NT2/D1 (cell line): ENCODE results near the gene ANKRD39.
"Not testable (repeated sequence)": the region's sequence is repeated elsewhere in the genome, so short reads cannot be mapped to it uniquely, and the experiment has no call there.

Experiments
- DNase-seq: peaks from one replicate; pipeline ENCODE4 v3.0.0-alpha.2; 2011; ENCODE audit warnings: low read depth, low spot score
- H3K27me3 ChIP-seq: 2 replicates; pipeline ENCODE4 v1.6.0; 2011; ENCODE audit warnings: mild to moderate bottlenecking; ENCODE audit not compliant: insufficient read length, insufficient read depth
- H3K36me3 ChIP-seq: 2 replicates; pipeline ENCODE4 v1.6.1; 2011; ENCODE audit warnings: mild to moderate bottlenecking, low read length, mixed read lengths; ENCODE audit not compliant: insufficient read depth, insufficient read length
- H3K4me1 ChIP-seq: 2 replicates; pipeline ENCODE4 v1.5.1; 2011; ENCODE audit not compliant: insufficient read depth, insufficient read length
- H3K4me3 ChIP-seq: 2 replicates; pipeline ENCODE4 v1.5.1; 2011; ENCODE audit warnings: low read depth; ENCODE audit not compliant: insufficient read length
- H3K9ac ChIP-seq: 2 replicates; pipeline ENCODE4 v1.6.0; 2011; ENCODE audit warnings: low read depth; ENCODE audit not compliant: insufficient read length
- H3K9me3 ChIP-seq: 2 replicates; pipeline ENCODE4 v1.5.1; 2011; ENCODE audit warnings: mild to moderate bottlenecking, low read length; ENCODE audit not compliant: insufficient read depth
- SUZ12 ChIP-seq: IDR thresholded peaks from 2 replicates; pipeline ENCODE4 v1.6.1; 2011; ENCODE audit not compliant: insufficient read length, insufficient read depth; ENCODE audit errors: extremely low read depth
- YY1 ChIP-seq: IDR thresholded peaks from 2 replicates; pipeline ENCODE4 v1.6.1; 2011; ENCODE audit not compliant: insufficient read length, insufficient read depth
- ZNF274 ChIP-seq: IDR thresholded peaks from 2 replicates; pipeline ENCODE4 v1.6.1; 2011; ENCODE audit warnings: mild to moderate bottlenecking, low read depth, low read length

Gene ANKRD39

GRCh38 chr2:96891591-96892333 is 33.9 kb upstream of the ANKRD39 start:
- TF ChIP-seq SUZ12 (no peak), ZNF274 (no peak), YY1 (no peak)
- H3K4me1 ChIP-seq = peaks cover 29% of the 10 kb centered on the region
- no peak overlapping the region for H3K9ac ChIP-seq
- DNase-seq = no peak
- no peaks in the 10 kb centered on the region for H3K9me3 ChIP-seq
- peaks cover 4% of the 10 kb centered on the region for H3K27me3 ChIP-seq
- H3K36me3 ChIP-seq = no peaks in the 10 kb centered on the region
- no peak overlapping the region for H3K4me3 ChIP-seq

- no peak for TF ChIP-seq ZNF274
- TF ChIP-seq YY1 = no peak
- TF ChIP-seq SUZ12 = no peak
- Histone ChIP-seq H3K9ac (no peak overlapping the region), H3K36me3 (no peaks in the 10 kb centered on the region), H3K4me1 (peaks cover 35% of the 10 kb centered on the region), H3K4me3 (no peak overlapping the region), H3K9me3 (no peaks in the 10 kb centered on the region), H3K27me3 (peaks cover 4% of the 10 kb centered on the region)
- DNase-seq = no peak
Observed at GRCh38 chr2:96890726-96891385, 33.0 kb upstream of the ANKRD39 start.

DNA sequence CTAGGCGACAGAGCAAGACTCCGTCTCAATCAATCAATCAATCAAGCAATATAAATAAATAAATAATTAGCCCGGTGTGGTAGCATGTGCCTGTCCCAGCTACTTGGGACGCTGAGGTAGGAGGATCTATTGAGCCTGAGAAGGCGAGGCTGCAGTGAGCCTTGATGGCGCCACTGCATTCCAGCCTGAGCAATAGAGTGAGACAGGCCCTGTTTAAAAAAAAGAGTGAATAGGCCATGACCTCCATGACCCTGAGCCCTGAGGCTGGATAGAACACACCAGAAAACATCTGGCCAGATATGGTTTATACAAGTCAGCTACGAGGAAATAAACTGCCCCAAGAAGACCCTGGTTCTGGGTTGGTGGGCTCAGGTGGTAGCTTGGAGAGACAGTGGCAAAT is 32.4 kb upstream of the ANKRD39 start:
- Histone ChIP-seq H3K27me3 (peaks cover 4% of the 10 kb centered on the region), H3K36me3 (no peaks in the 10 kb centered on the region), H3K9ac (no peak overlapping the region), H3K4me3 (no peak overlapping the region), H3K4me1 (peaks cover 40% of the 10 kb centered on the region), H3K9me3 (no peaks in the 10 kb centered on the region)
- no peak for DNase-seq
- no peak for TF ChIP-seq YY1
- TF ChIP-seq ZNF274 = no peak
- TF ChIP-seq SUZ12 = no peak

DNA sequence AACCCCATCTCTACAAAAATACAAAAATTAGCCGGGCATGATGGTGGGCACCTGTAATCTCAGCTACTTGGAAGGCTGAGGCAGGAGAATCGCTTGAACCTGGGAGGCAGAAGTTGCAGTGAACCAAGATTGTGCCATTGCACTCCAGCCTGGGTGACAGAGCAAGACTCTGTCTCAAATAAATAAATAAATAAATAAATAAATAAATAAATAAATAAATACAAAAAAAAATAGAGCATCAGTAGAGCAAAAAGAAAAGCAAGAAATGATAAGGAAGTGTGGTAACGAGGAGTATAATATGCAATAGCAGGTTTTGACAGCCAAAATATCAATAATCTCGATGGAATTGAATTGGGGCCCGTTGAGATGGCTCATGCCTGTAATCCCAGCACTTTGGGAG is 31.7 kb upstream of the ANKRD39 start:
- H3K9ac ChIP-seq, H3K9me3 ChIP-seq, H3K27me3 ChIP-seq, DNase-seq, H3K36me3 ChIP-seq, H3K4me3 ChIP-seq: not testable (repeated sequence)
- peaks cover 46% of the 10 kb centered on the region for H3K4me1 ChIP-seq

GRCh38 chr2:96888072-96889011 is 30.5 kb upstream of the ANKRD39 start:
- Histone ChIP-seq H3K9ac (peak overlapping the region; percentile 63), H3K9me3 (no peaks in the 10 kb centered on the region), H3K27me3 (peaks cover 7% of the 10 kb centered on the region), H3K36me3 (no peaks in the 10 kb centered on the region), H3K4me3 (no peak overlapping the region), H3K4me1 (peaks cover 56% of the 10 kb centered on the region)
- DNase-seq = no peak
- no peak for TF ChIP-seq YY1
- TF ChIP-seq ZNF274 = no peak
- TF ChIP-seq SUZ12 = no peak

DNA sequence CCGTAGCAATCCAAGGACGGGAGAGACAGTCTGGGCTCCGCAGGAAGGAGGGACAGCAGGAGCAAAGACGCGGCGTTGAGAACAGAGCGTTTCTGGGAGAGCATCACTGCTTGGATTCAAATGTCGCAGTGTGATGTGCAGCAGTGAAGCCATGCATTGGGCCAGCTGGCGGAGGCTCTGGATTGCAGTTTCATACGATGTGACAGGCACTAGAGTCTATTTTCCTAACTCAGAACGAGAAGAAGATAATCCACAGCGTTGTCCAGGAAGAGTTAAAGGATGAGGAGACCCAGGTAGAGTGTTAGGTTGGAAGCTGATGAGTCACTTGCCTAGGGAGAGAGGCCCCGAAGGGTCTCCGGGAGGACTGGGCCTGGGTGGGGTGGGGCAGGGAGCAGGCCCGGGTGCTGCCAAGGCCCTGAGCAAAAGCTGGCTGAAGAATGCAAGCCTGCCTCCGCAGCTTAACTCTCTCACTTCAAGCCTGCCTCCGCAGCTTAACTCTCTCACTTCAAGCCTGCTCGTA is 29.7 kb upstream of the ANKRD39 start:
- no peak for DNase-seq
- Histone ChIP-seq H3K9ac (peak overlapping the region; percentile 14), H3K4me3 (no peak overlapping the region), H3K36me3 (no peaks in the 10 kb centered on the region), H3K27me3 (peaks cover 10% of the 10 kb centered on the region), H3K4me1 (peaks cover 63% of the 10 kb centered on the region), H3K9me3 (no peaks in the 10 kb centered on the region)
- TF ChIP-seq ZNF274 (no peak), SUZ12 (no peak), YY1 (no peak)
